Measurements from ENCODE around the gene SUDS3. TPM values are rescaled to one million over a fixed set of nuclear protein-coding genes. Genes with fewer than 3 reads are reported as not detected.
A peak's percentile ranks its signal among the peaks of the same experiment; 100 is the strongest.

Gene SUDS3
- total and polyA plus RNA-seq, 8 donors = 10.6 to 26.8 (median 15.0) TPM

DNA sequence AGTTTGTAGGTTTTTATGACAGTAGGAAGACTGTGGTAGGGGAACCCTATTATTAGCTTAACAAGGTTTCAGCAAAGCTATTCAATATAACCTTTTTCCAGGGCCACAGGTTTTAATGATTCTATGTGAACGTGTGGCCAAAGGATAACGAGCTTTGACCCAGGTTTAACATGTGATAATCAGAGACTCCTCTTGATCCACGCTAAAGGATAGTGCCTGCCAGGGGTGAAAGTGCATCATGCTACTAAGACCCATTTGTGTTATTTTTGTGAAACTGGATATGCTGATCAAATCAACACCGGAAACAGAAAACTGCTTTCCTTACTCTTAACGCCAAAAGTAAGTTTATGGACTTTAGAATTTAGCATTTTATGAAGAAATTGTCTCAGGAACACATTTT lies 2.7 kb upstream of the SUDS3 start:
- WGBS, 2 donors = 44 to 52% methylated on average over 5 of the region's 5 CpGs
- intact Hi-C loops (cut with DNase I) = loop anchor here in 1 of 3 donors (10.0 kb wide), 3 partner anchors 189 to 499 kb away; no protein-coding TSS in a partner anchor
- no peaks in the 10 kb centered on the region for H3K9me3 ChIP-seq
- peak overlapping the region; percentile 31 to 94 (median 74) for H3K27ac ChIP-seq
- DNase-seq (no peak), FAIRE-seq (no peak), ATAC-seq (no peak)
- peak overlapping the region; percentile 40 to 89 (median 76) for H3K4me3 ChIP-seq
- TF ChIP-seq, protein P1, sequence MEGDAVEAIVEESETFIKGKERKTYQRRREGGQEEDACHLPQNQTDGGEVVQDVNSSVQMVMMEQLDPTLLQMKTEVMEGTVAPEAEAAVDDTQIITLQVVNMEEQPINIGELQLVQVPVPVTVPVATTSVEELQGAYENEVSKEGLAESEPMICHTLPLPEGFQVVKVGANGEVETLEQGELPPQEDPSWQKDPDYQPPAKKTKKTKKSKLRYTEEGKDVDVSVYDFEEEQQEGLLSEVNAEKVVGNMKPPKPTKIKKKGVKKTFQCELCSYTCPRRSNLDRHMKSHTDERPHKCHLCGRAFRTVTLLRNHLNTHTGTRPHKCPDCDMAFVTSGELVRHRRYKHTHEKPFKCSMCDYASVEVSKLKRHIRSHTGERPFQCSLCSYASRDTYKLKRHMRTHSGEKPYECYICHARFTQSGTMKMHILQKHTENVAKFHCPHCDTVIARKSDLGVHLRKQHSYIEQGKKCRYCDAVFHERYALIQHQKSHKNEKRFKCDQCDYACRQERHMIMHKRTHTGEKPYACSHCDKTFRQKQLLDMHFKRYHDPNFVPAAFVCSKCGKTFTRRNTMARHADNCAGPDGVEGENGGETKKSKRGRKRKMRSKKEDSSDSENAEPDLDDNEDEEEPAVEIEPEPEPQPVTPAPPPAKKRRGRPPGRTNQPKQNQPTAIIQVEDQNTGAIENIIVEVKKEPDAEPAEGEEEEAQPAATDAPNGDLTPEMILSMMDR (IDR thresholded peaks at IDR 0.05) = no peak
- H3K4me1 ChIP-seq = peaks cover 7 to 15% (median 12%) of the 10 kb centered on the region in 3 donors
- no peaks in the 10 kb centered on the region for H3K27me3 ChIP-seq
- H3K36me3 ChIP-seq = no peaks in the 10 kb centered on the region

DNA sequence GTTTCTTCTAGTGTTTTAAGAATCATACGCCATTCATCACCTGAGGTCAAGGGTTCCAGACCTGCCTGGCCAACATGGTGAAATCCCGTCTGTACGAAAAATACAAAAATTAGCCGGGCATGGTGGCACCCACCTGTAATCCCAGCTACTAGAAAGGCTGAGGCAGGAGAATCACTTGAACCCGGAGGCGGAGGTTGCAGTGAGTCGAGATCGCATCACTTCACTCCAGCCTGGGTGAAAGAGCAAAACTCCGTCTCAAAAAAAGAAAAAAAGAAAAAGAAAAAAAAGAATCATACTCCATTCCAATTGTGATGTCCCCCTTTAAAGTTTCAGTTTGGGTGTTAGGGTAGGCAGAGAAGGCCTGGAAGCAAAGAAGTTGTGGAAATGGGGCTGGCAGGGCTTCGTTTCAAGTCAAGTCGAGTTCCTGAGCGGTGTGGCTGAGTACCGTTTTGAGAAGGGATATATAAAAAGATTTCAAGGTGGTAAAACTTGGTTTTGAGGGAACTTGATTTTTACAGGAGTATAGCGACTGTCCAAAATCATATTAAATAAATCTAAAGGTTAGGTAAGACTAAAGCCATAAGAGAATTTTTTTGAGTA lies 2.1 kb upstream of the SUDS3 start:
- TF ChIP-seq, protein P1 (IDR thresholded peaks at IDR 0.05) = no peak
- Histone ChIP-seq H3K27me3 (no peaks in the 10 kb centered on the region), H3K36me3 (peaks cover 0 to under 1% (median 0%) of the 10 kb centered on the region in 3 donors), H3K9me3 (no peaks in the 10 kb centered on the region), H3K27ac (no peak overlapping the region), H3K4me3 (no peak overlapping the region), H3K4me1 (peaks cover 7 to 15% (median 12%) of the 10 kb centered on the region in 3 donors)
- FAIRE-seq = no peak
- WGBS, 2 donors = 86 to 92% methylated on average over 14 of the region's 14 CpGs
- DNase-seq = no peak
- no peak for ATAC-seq
- intact Hi-C loops (cut with DNase I) = loop anchor here in 1 of 3 donors (10.0 kb wide), 3 partner anchors 189 to 499 kb away; no protein-coding TSS in a partner anchor

DNA sequence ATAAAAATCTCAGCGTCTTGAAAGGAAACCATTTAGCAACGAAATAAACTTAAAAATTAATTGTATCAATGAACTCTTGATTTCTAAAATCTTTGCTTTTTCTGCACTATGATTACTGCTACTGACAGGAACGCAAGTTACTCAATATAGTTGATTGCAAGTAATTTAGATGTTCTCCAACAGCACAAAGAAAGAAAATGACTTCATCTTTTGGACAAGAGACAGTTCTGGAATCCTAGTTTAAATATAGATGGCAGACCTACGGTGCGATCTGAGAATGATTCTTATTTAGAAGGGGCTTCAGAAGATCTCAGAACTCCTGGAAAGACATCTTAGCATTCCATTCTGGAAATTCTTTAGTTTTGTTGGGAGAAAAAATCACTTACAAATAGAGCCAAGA lies 1.4 kb upstream of the SUDS3 start:
- TF ChIP-seq, protein P1 (IDR thresholded peaks at IDR 0.05) = no peak
- 76 to 85% methylated on average over 5 of the region's 5 CpGs for WGBS, 2 donors
- Histone ChIP-seq H3K4me3 (no peak overlapping the region), H3K4me1 (peaks cover 7 to 15% (median 12%) of the 10 kb centered on the region in 3 donors), H3K36me3 (peaks cover 0 to 5% (median 0%) of the 10 kb centered on the region in 3 donors), H3K27ac (no peak overlapping the region), H3K9me3 (no peaks in the 10 kb centered on the region), H3K27me3 (no peaks in the 10 kb centered on the region)
- intact Hi-C loops (cut with DNase I) = loop anchor here in 2 of 3 donors (5.0 to 10.0 kb wide), 4 partner anchors 190 to 500 kb away; no protein-coding TSS in a partner anchor
- DNase-seq (no peak), FAIRE-seq (no peak), ATAC-seq (no peak)

DNA sequence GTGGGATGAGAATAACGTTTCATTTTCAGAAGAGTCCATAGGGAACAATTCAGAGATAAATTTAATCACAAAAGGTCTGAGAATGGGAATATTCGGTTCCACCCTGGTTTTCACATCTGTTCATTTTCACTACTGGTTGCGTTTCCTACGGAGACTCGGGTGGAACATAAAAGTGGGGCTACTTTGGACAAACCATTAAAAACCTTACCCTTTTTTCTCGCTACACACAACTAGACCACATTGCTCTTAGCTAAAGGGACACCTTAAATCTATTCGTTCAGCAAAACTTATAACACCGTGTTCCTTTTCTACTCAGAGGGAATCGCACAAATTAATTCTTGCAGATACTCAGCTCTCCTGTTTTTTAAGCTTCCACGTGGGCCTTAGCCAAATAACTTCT lies 1.0 kb upstream of the SUDS3 start:
- Histone ChIP-seq H3K9me3 (no peaks in the 10 kb centered on the region), H3K36me3 (peaks cover 0 to 9% (median 0%) of the 10 kb centered on the region in 3 donors), H3K4me1 (peaks cover 7 to 15% (median 12%) of the 10 kb centered on the region in 3 donors), H3K27ac (peak overlapping the region in 2 of 4 donors; percentile 92 to 96), H3K27me3 (no peaks in the 10 kb centered on the region), H3K4me3 (no peak overlapping the region)
- intact Hi-C loops (cut with DNase I) = loop anchor here in 2 of 3 donors (5.0 to 10.0 kb wide), 4 partner anchors 191 to 501 kb away; no protein-coding TSS in a partner anchor
- TF ChIP-seq, protein P1 (IDR thresholded peaks at IDR 0.05) = no peak
- no peak for FAIRE-seq
- ATAC-seq = no peak
- DNase-seq = no peak
- 62 to 66% methylated on average over 10 of the region's 10 CpGs for WGBS, 2 donors
